Tibial artery (tissue), 4 donors: ENCODE data around the gene CTBP1.

Experiments
- DNase-seq, 2 donors: peaks; one replicate each; pipeline ENCODE4 v3.0.0-alpha.2; 2019
- H3K27ac ChIP-seq, 2 donors: fragments of 200-600 bp; sonication (generic) in 1 of 2; 1 replicate in 1 of 2; 2 replicates in 1 of 2; pipeline ENCODE4 v1.5.1; 2018 to 2019; ENCODE audit warnings: mild to moderate bottlenecking in 1 of 2
- H3K27me3 ChIP-seq, 2 donors: fragments of 200-600 bp; sonication (generic) in 1 of 2; one replicate each; pipeline versions ENCODE4 v1.5.1 to v1.6.0; 2016 to 2019
- H3K36me3 ChIP-seq, 3 donors: fragments of 200-600 bp; sonication (generic) in 2 of 3; one replicate each; pipeline ENCODE4 v1.5.1; 2016 to 2019; ENCODE audit warnings: mild to moderate bottlenecking in 2 of 3
- H3K4me1 ChIP-seq, 4 donors: fragments of 200-600 bp; sonication (generic) in 2 of 4; 1 replicate in 3 of 4; 2 replicates in 1 of 4; pipeline ENCODE4 v1.5.1; 2016 to 2019
- H3K4me3 ChIP-seq, 2 donors: fragments of 200-600 bp; sonication (generic) in 1 of 2; 1 replicate in 1 of 2; 2 replicates in 1 of 2; pipeline ENCODE4 v1.5.1; 2018 to 2019; ENCODE audit warnings: mild to moderate bottlenecking in 2 of 2
- H3K9me3 ChIP-seq, 3 donors: fragments of 200-600 bp; sonication (generic) in 1 of 3; one replicate each; pipeline ENCODE4 v1.5.1; 2016 to 2019
- intact Hi-C: fragments of 100-400 bp; cut with DNase I; formaldehyde crosslinking; loops from one replicate; pipeline ENCODE4 v1.15.0; 2023; ENCODE audit warnings: low total_unique reads
- TF ChIP-seq, protein P1 (sequence below), 2 experiments: fragments of 200-600 bp in 1 of 2; fragments of 450-650 bp in 1 of 2; IDR thresholded peaks; one replicate each; pipeline ENCODE4 v1.5.1; 2017 to 2019; ENCODE audit warnings: antibody characterized with exemption in 2 of 2, mild to moderate bottlenecking in 1 of 2, moderate library complexity in 1 of 2

CTBP1 gene

DNA sequence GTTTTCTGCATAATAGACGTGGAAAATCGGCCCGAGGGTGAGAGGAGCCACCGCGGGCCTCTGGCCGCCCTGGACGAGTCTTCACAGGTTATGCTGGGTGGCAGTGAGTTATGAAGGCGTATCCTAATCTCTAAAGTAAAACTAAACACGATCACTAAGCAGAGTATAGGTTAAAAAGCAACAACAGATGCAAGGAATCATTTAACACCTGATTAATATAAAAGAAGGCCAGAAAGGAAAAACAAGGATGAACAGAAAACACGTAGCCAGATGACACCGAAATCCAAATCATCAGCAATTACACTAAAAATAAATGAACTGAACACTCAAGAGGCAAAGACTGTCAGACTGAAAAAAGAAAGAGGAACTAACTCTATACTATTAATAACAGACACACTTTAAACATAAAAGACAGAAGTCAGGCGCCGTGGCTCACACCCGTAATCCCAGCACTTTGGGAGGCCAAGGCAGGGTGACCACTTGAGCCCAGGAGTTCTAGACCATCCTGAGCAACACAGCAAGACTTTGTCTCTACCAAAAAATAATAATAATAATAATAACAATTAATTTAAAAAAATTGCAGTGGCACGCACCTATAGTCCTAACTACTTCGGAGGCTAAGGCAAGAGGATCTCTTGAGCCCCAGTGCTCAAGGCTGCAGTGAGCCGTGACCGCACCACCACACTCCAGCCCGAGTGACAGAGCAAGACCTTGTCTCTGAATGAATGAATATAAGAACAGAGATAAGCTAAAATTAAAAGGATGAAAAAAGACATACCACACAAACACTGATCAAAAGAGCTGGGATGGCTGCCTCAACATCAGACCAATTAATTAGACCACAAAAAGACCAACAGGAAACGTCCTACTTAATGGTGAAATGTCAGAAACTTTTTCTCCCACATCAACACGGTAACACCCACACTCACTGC lies 30.0 kb downstream of the CTBP1 start:
- no peaks in the 10 kb centered on the region for H3K9me3 ChIP-seq
- no peak for DNase-seq
- H3K27me3 ChIP-seq, result no peaks in the 10 kb centered on the region
- intact Hi-C loops, result no loop called here
- H3K4me1 ChIP-seq, result no peaks in the 10 kb centered on the region
- H3K27ac ChIP-seq, result no peak overlapping the region
- no peak overlapping the region for H3K4me3 ChIP-seq
- TF ChIP-seq, protein P1, sequence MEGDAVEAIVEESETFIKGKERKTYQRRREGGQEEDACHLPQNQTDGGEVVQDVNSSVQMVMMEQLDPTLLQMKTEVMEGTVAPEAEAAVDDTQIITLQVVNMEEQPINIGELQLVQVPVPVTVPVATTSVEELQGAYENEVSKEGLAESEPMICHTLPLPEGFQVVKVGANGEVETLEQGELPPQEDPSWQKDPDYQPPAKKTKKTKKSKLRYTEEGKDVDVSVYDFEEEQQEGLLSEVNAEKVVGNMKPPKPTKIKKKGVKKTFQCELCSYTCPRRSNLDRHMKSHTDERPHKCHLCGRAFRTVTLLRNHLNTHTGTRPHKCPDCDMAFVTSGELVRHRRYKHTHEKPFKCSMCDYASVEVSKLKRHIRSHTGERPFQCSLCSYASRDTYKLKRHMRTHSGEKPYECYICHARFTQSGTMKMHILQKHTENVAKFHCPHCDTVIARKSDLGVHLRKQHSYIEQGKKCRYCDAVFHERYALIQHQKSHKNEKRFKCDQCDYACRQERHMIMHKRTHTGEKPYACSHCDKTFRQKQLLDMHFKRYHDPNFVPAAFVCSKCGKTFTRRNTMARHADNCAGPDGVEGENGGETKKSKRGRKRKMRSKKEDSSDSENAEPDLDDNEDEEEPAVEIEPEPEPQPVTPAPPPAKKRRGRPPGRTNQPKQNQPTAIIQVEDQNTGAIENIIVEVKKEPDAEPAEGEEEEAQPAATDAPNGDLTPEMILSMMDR (IDR thresholded peaks at IDR 0.05), result no peak
- peaks cover 45 to 89% (median 63%) of the 10 kb centered on the region in 3 donors for H3K36me3 ChIP-seq

DNA sequence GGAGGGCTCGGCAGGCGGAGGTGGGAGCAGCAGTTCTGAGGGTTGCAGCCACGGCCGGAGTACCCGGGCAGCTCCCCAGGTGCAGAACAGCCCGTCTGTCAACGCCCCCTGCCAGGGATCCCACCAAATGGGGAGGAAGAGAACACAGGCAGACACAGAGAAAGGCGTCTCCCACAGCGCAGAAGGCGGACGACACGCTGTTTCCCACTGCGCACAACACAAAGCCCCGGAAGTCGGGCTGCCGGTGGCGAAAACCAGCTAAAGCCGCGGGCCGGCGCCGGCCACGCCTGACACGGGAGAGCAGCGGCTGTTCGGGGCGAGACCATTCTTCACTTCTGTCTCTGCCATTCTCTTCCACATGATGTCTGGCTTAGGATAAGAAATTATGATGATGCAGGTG lies 31.6 kb downstream of the CTBP1 start:
- TF ChIP-seq, protein P1 (IDR thresholded peaks at IDR 0.05), result no peak
- no peak for DNase-seq
- no peaks in the 10 kb centered on the region for H3K9me3 ChIP-seq
- no peak overlapping the region for H3K27ac ChIP-seq
- no peaks in the 10 kb centered on the region for H3K27me3 ChIP-seq
- intact Hi-C loops, result no loop called here
- no peak overlapping the region for H3K4me3 ChIP-seq
- peaks cover 0 to 2% (median under 1%) of the 10 kb centered on the region in 4 donors for H3K4me1 ChIP-seq
- peaks cover 52 to 89% (median 68%) of the 10 kb centered on the region in 3 donors for H3K36me3 ChIP-seq

DNA sequence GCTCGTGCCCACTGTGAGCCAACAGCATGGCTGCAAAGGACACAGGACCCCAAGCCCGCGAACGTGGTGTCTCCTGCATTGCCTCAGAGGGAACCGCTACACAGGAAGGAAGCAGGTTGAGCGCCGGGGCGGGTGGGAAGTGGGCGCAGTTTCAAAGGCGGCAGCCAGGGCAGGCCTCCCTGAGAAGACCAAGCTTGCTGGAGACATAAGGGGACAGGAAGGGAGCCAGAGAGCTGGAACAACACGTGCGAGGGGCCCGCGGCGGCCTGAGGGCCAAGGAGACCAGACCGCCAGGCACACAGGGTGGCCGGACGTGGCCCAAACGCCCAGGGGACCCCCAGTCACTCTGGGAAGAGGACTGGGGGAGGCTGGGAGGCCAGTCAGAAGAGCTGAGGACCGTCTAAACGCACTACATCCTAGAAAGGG lies 32.0 kb downstream of the CTBP1 start:
- H3K36me3 ChIP-seq, result peaks cover 53 to 89% (median 70%) of the 10 kb centered on the region in 3 donors
- intact Hi-C loops, result no loop called here
- no peaks in the 10 kb centered on the region for H3K9me3 ChIP-seq
- no peak overlapping the region for H3K27ac ChIP-seq
- H3K4me1 ChIP-seq, result peaks cover 0 to 7% (median 5%) of the 10 kb centered on the region in 4 donors
- DNase-seq, result no peak
- TF ChIP-seq, protein P1 (IDR thresholded peaks at IDR 0.05), result no peak
- H3K4me3 ChIP-seq, result no peak overlapping the region
- H3K27me3 ChIP-seq, result no peaks in the 10 kb centered on the region

- H3K36me3 ChIP-seq, result peaks cover 46 to 81% (median 63%) of the 10 kb centered on the region in 3 donors
- H3K4me1 ChIP-seq, result peaks cover 0 to 14% (median 12%) of the 10 kb centered on the region in 4 donors
- no peak overlapping the region for H3K27ac ChIP-seq
- TF ChIP-seq, protein P1 (IDR thresholded peaks at IDR 0.05), result no peak
- no peak for DNase-seq
- intact Hi-C loops, result no loop called here
- H3K9me3 ChIP-seq, result no peaks in the 10 kb centered on the region
- no peak overlapping the region for H3K4me3 ChIP-seq
- H3K27me3 ChIP-seq, result no peaks in the 10 kb centered on the region
These were observed 32.8 kb downstream of the CTBP1 start for GRCh38 chr4:1216076-1216614.

GRCh38 chr4:1215141-1216075 lies 33.5 kb downstream of the CTBP1 start:
- TF ChIP-seq, protein P1 (IDR thresholded peaks at IDR 0.05), result no peak
- Histone ChIP-seq H3K4me3 (no peak overlapping the region), H3K36me3 (peaks cover 39 to 79% (median 63%) of the 10 kb centered on the region in 3 donors), H3K4me1 (peaks cover 0 to 21% (median 20%) of the 10 kb centered on the region in 4 donors), H3K27ac (no peak overlapping the region), H3K27me3 (no peaks in the 10 kb centered on the region), H3K9me3 (no peaks in the 10 kb centered on the region)
- DNase-seq, result no peak
- intact Hi-C loops, result no loop called here
